Measurements from ENCODE around the gene PPP3CB. TPM values are rescaled to one million over a fixed set of nuclear protein-coding genes. Genes with fewer than 3 reads are reported as not detected.

Gene PPP3CB
- total RNA-seq, 1 donor from 2014 or later: 49.9 TPM

DNA sequence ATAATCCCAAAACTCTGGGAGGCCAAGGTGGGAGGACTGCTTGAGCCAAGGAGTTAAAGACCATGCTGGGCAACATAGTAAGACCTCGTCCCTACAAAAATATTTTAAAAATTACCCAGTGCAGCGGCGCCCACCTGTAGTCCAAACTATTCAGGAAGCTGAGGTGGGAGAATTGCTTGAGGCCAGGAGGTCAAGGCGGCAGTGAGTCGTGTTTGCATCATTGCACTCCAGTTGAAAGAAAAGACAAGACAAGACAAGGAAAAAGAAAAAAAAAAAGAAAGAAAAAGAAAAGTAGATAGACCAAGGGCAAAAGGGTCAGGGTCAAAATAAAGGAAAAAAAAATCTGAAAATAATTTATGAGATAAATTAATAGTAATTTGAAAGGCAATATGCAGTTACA is 87.8 kb downstream of the PPP3CB start:
- no peaks in the 10 kb centered on the region for H3K27me3 Mint-ChIP-seq (ENCODE audit: low read depth)
- no peak overlapping the region for H3K27ac Mint-ChIP-seq
- no peaks in the 10 kb centered on the region for H3K9me3 Mint-ChIP-seq
- DNase-seq (ENCODE audit: low spot score in 2 of 2, unreplicated experiment in 2 of 2): no peak
- TF ChIP-seq CTCF (IDR thresholded peaks at IDR 0.05; ENCODE audit: unreplicated experiment): no peak
- H3K4me1 Mint-ChIP-seq: peaks cover 10% of the 10 kb centered on the region
- peaks cover 1% of the 10 kb centered on the region for H3K36me3 Mint-ChIP-seq
- no peak overlapping the region for H3K4me3 Mint-ChIP-seq

GRCh38 chr10:73407495-73407894 is 88.3 kb downstream of the PPP3CB start:
- peaks cover 3% of the 10 kb centered on the region for H3K36me3 Mint-ChIP-seq
- H3K4me1 Mint-ChIP-seq: peaks cover 4% of the 10 kb centered on the region
- TF ChIP-seq CTCF (IDR thresholded peaks at IDR 0.05; ENCODE audit: unreplicated experiment): no peak
- H3K4me3 Mint-ChIP-seq: no peak overlapping the region
- DNase-seq (ENCODE audit: low spot score in 2 of 2, unreplicated experiment in 2 of 2): no peak
- H3K9me3 Mint-ChIP-seq: no peaks in the 10 kb centered on the region
- no peak overlapping the region for H3K27ac Mint-ChIP-seq
- no peaks in the 10 kb centered on the region for H3K27me3 Mint-ChIP-seq (ENCODE audit: low read depth)

DNA sequence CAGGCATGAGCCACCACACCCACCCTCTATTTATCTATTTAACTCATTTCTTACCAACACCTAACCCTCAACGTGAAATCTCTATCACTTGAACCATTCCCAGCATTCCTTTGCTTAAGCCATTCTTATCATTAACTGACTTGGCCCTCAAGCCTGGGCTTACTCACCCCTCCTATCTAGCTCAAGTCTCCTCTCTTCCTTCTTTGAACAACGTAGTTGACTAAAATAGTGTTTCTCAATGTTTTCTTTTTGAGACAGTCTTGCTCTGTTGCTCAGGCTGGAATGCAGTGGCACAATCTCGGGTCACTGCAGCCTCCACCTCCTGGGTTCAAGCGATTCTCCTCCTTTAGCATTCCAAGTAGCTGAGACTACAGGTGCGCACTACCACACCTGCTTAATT is 89.0 kb downstream of the PPP3CB start:
- H3K9me3 Mint-ChIP-seq: no peaks in the 10 kb centered on the region
- H3K36me3 Mint-ChIP-seq: peaks cover 3% of the 10 kb centered on the region
- no peak overlapping the region for H3K4me3 Mint-ChIP-seq
- peaks cover 2% of the 10 kb centered on the region for H3K4me1 Mint-ChIP-seq
- DNase-seq (ENCODE audit: low spot score in 2 of 2, unreplicated experiment in 2 of 2): no peak
- no peak overlapping the region for H3K27ac Mint-ChIP-seq
- H3K27me3 Mint-ChIP-seq (ENCODE audit: low read depth): no peaks in the 10 kb centered on the region
- no peak for TF ChIP-seq CTCF (IDR thresholded peaks at IDR 0.05; ENCODE audit: unreplicated experiment)

DNA sequence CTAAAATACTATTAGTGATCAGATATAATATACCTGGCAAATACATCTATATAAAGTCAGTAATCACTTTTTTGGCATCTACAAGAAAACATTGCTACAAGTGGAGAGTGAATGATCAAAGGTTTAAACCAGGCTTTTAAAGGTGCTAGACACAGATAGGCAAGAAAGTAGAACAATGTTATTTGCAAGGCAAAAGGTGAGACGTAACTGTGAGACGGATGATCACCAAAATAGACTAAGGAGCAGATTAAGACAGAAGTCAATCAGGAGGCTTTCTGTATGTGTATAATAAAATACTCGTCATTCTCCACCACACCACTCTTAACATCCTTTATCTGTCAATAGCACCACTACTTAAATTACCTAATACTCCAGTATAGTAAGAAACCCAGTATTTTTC is 90.3 kb downstream of the PPP3CB start:
- TF ChIP-seq CTCF (IDR thresholded peaks at IDR 0.05; ENCODE audit: unreplicated experiment): no peak
- Mint-ChIP-seq H3K9me3 (no peaks in the 10 kb centered on the region), H3K4me1 (no peaks in the 10 kb centered on the region), H3K36me3 (peaks cover 3% of the 10 kb centered on the region), H3K27me3 (ENCODE audit: low read depth) (no peaks in the 10 kb centered on the region), H3K27ac (no peak overlapping the region), H3K4me3 (no peak overlapping the region)
- DNase-seq (ENCODE audit: low spot score in 2 of 2, unreplicated experiment in 2 of 2): no peak

- no peak overlapping the region for H3K4me3 Mint-ChIP-seq
- no peak for TF ChIP-seq CTCF (IDR thresholded peaks at IDR 0.05; ENCODE audit: unreplicated experiment)
- DNase-seq (ENCODE audit: low spot score in 2 of 2, unreplicated experiment in 2 of 2): no peak
Measured at GRCh38 chr10:73404690-73405089, 91.1 kb downstream of the PPP3CB start.

DNA sequence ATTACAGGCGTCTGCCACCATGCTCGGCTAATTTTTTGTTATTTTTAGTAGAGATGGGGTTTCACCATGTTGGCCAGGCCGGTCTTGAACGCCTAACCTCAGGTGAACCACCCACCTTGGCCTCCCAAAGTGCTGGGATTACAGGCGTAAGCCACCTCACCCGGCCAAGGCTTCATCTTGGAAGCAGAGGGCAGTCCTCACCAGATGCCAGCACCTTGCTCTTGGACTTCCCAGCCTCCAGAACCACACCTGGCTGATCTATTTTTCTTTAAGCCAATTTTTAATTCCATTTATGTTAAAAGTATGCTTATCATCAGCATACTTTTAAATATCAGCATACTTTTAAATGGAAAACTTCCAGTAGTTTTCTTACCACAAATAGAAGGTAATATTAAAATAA is 94.2 kb downstream of the PPP3CB start:
- Mint-ChIP-seq H3K27ac (no peak overlapping the region), H3K4me3 (no peak overlapping the region), H3K27me3 (ENCODE audit: low read depth) (no peaks in the 10 kb centered on the region), H3K9me3 (no peaks in the 10 kb centered on the region), H3K36me3 (peaks cover 11% of the 10 kb centered on the region), H3K4me1 (no peaks in the 10 kb centered on the region)
- TF ChIP-seq CTCF (IDR thresholded peaks at IDR 0.05; ENCODE audit: unreplicated experiment): no peak
- no peak for DNase-seq (ENCODE audit: low spot score in 2 of 2, unreplicated experiment in 2 of 2)

More at GRCh38 chr10:73404690-73405089, 91.1 kb downstream of the PPP3CB start:
- Mint-ChIP-seq H3K36me3 (peaks cover 2% of the 10 kb centered on the region), H3K9me3 (no peaks in the 10 kb centered on the region), H3K4me1 (no peaks in the 10 kb centered on the region), H3K27me3 (ENCODE audit: low read depth) (no peaks in the 10 kb centered on the region), H3K27ac (no peak overlapping the region)

All from mesothelial cell of epicardium (in vitro differentiated cells).